ENCODE data around the gene SERPINA5.

- TF ChIP-seq CTCF (IDR thresholded peaks at IDR 0.05) (peak; percentile 43 to 70 (median 51)), POLR2A (IDR thresholded peaks at IDR 0.05) (no peak)
These were observed 44.4 kb upstream of the SERPINA5 start for GRCh38 chr14:94536836-94537235.

All from right lobe of liver (tissue), 4 donors.